GM21723 (cell line): ENCODE data around the gene ZNF592.
A peak's percentile ranks its signal among the peaks of the same experiment; 100 is the strongest.

Source experiments
- ATAC-seq: cut with Tn5 transposase; IDR thresholded peaks from one replicate; pipeline ENCODE4 v1.9.1; 2021; ENCODE audit warnings: mild to moderate bottlenecking, moderate library complexity; ENCODE audit not compliant: unreplicated experiment

Gene ZNF592

GRCh38 chr15:84748274-84749110 is at the start of gene ZNF592:
ZNF592 (plus strand) TSS chr15:84748592; CDS start chr15:84782676, 34,084 bp downstream.
- ATAC-seq, result peak; percentile 60

- ATAC-seq, result no peak
These were observed 48.7 kb upstream of the ZNF592 start for GRCh38 chr15:84699538-84700191.

- no peak for ATAC-seq
These were observed 45.4 kb upstream of the ZNF592 start for GRCh38 chr15:84702961-84703482.

- no peak for ATAC-seq
These were observed 44.6 kb upstream of the ZNF592 start for GRCh38 chr15:84703808-84704207.

GRCh38 chr15:84714372-84714771 is 34.0 kb upstream of the ZNF592 start:
- ATAC-seq, result no peak

GRCh38 chr15:84714821-84715220 is 33.6 kb upstream of the ZNF592 start:
- ATAC-seq, result no peak

- peak; percentile 9 for ATAC-seq
These were observed 32.9 kb upstream of the ZNF592 start for GRCh38 chr15:84715441-84716035.

GRCh38 chr15:84716036-84716732 is 32.2 kb upstream of the ZNF592 start, which contains the start of gene SEC11A:
SEC11A (minus strand) TSS chr15:84716139; CDS start chr15:84716075, 64 bp downstream.
- ATAC-seq, result peak; percentile 93

GRCh38 chr15:84721371-84721770 is 27.0 kb upstream of the ZNF592 start:
- no peak for ATAC-seq

- no peak for ATAC-seq
These were observed 25.8 kb upstream of the ZNF592 start for GRCh38 chr15:84722628-84723027.

GRCh38 chr15:84725001-84725491 is 23.3 kb upstream of the ZNF592 start:
- peak; percentile 56 for ATAC-seq

- ATAC-seq, result no peak
These were observed 21.0 kb upstream of the ZNF592 start for GRCh38 chr15:84727429-84727828.

GRCh38 chr15:84731774-84732173 is 16.6 kb upstream of the ZNF592 start:
- ATAC-seq, result no peak

GRCh38 chr15:84734794-84735479 is 13.5 kb upstream of the ZNF592 start:
- peak; percentile 73 for ATAC-seq

GRCh38 chr15:84735480-84736061 is 12.8 kb upstream of the ZNF592 start:
- ATAC-seq, result peak; percentile 41

GRCh38 chr15:84736375-84736774 is 12.0 kb upstream of the ZNF592 start:
- ATAC-seq, result peak; percentile 62

- ATAC-seq, result no peak
These were observed 11.4 kb upstream of the ZNF592 start for GRCh38 chr15:84737005-84737404.

GRCh38 chr15:84740691-84741090 is 7.7 kb upstream of the ZNF592 start:
- ATAC-seq, result no peak

- no peak for ATAC-seq
These were observed 7.3 kb upstream of the ZNF592 start for GRCh38 chr15:84741121-84741520.
